HG03571 (cell line): ENCODE data around the gene PAOX.
"Not testable (repeated sequence)": the region's sequence is repeated elsewhere in the genome, so short reads cannot be mapped to it uniquely, and the experiment has no call there.

Experiments used
- ATAC-seq: cut with Tn5 transposase; IDR thresholded peaks from one replicate; pipeline ENCODE4 v1.9.1; 2021; ENCODE audit not compliant: unreplicated experiment

PAOX gene

DNA sequence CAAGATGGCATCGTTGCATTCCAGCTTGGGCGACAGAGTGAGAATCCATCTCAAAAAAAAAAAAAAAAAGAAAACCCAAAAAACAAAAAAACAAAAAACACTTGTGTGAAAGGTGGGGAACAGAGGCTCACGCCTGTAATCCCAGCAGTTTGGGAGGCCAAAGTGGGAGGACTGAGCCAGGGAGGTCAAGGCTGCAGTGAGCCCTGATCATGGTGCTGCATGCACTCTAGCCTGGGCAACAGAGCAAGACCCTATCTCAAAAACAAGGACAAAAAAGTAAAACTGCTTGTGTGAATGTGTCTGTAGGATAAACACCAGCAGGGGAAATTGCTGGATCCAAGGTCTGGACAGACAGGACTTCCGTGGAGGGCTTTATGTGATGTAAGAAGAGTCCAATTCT is 4.5 kb downstream of the PAOX start:
- ATAC-seq: no peak

DNA sequence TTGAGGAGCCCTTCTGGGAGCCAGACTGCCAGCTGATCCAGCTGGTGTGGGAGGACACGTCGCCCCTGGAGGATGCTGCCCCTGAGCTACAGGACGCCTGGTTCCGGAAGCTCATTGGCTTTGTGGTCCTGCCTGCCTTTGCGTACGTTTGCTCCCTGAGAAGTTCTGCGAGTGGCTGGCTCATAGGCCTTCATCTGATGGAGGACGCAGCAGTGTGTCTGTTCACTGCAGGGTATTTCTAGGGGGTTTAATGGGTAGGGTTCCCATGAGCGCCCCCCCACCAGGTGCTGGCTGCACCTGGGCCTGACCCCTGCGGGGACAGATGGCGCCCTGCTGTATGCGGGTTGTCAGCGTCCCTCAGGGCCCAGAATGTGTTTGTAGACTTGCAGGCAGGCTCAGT is 5.0 kb downstream of the PAOX start:
- no peak for ATAC-seq

DNA sequence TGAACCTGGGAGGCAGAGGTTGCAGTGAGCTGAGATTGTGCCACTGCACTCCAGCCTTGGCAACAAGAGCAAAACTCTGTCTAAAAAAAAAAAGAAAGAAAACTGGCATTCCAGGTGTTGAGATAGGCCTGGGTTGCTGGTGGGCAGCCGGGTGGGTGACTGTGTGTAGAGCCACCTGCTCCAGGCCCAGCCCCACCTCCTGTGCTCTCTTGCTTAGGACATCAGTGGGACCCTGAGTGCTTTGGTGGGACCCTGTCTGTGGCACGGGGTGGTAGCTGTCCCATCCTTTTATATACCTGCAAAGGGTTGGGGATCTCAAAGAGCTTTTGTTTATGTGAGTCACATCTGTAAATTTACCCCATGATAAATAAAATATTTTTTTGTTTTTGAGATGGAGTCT is 6.2 kb downstream of the PAOX start:
- ATAC-seq: no peak

DNA sequence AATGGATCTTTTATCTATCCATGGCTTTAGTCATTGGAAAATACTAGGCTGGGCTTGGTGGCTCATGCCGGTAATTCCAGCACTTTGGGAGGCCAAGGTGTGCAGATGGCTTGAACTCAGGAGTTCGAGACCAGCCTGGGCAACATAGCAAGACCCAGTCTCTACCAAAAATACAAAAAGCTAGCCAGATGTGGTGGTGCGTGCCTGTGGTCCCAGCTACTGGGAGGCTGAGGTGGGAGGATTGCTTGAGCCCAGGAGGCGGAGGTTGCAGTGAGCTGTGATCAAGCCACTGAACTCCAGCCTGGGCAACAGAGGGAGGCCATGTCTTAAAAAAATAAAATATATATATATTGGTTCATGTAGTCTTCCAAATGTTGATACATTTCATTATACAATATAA is 7.9 kb downstream of the PAOX start:
- ATAC-seq: not testable (repeated sequence)

DNA sequence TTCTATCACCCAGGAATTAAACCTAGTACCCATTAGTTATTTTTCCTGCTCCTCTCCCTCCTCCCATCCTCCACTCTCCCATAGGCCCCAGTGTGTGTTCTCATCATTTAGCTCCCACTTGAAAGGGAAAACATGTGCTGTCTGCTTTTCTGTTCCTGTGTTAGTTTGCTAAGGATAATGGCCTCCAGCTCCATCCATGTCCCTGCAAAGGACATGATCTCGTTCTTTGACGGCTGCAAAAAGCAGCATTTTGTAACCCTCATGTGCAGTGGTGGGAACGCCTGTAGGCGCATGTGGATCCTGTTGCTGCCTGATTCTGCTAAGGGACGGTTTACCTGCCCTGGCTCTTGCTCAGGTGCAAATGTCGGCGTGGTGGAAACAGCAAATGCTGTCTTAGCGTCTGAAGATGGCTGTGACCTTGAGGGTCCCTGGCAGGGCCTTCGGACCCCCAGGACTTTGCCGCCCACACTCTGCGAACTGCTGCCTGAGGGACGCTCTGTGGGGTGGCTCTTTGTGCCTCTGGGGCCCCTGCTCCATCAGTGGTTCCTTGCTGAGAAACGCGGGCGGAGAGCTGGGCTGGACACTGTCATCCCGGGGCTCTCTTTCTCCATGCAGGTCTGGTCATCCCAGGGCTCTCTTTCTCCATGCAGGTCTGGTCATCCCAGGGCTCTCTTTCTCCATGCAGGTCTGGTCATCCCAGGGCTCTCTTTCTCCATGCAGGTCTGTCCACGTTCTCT is 9.3 kb downstream of the PAOX start:
- ATAC-seq: peak; percentile 10

DNA sequence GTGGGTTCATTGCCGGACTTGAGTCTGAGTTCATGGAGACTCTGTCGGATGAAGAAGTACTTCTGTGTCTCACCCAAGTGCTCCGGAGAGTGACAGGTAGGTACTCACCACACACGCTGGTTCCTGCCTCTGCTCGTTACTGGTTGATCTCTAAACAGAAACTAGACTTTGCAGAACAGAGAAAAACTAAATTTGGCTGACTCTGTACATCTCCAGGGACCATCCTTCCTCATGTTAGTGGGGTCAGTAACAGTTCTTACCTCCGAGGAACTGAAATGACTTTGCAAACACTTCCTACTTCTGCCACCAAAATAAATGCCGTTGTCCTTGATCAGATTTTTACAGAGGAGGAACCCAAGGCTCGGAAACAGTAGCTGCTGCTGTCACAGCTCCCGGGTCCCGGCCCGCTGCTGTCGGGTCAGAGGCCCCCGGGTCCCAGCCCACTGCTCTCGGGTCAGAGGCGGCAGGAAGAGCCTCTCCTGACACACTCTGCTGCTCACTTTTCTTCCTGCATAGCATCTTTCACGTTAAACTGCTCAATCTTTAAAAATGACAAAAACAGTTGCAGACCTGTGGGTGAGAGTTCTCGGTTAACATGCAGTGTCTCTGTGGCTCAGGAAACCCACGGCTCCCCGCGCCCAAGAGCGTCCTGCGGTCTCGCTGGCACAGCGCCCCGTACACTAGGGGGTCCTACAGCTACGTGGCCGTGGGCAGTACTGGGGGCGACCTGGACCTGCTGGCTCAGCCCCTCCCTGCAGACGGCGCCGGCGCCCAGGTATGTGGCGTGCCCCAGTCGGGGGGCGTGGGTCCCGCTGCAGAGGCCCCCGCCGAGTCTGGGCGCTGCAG is 10.1 kb downstream of the PAOX start:
- peak; percentile 77 for ATAC-seq

DNA sequence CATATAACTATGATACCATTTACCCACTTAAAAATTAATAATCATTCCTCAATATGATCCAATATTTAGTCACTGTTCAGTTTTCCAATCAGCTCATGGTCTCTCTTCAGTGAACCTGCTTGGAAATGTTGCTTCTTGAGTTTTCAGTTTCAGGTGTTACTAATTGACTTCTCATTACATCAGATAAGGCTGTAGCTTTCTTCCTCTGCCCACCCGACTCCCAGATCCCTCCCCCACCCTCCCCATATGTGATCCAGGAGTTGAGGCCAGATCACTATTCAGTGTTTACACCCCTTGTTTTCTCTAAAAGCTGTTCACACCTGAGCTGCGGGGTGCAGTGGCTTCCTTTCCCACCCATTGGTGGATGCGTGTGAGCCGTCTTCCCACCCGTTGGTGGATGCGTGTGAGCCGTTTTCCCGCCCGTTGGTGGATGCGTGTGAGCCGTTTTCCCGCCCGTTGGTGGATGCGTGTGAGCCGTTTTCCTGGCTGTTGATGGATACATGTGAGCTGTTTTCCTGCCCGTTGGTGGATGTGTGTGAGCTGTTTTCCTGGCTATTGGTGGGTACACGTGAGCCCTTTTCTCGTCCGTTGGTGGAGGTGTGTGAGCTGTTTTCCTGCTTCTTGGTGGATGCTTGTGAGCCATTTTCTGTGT is 11.7 kb downstream of the PAOX start:
- no peak for ATAC-seq

DNA sequence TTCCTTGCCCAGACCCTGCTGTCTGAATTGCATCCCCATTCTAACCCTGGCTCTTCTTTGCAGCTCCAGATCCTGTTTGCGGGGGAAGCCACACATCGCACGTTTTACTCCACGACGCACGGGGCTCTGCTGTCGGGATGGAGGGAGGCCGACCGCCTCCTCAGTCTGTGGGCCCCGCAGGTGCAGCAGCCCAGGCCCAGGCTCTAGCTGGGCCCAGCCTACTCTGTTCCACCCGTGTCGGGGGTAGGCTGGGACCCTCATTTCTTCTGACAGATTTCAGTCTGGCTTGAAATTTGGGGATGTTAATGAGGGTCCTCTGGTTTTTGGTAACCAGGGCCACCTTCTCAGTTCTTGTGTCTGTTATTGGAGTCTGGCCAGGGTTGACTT is 12.2 kb downstream of the PAOX start:
- no peak for ATAC-seq

DNA sequence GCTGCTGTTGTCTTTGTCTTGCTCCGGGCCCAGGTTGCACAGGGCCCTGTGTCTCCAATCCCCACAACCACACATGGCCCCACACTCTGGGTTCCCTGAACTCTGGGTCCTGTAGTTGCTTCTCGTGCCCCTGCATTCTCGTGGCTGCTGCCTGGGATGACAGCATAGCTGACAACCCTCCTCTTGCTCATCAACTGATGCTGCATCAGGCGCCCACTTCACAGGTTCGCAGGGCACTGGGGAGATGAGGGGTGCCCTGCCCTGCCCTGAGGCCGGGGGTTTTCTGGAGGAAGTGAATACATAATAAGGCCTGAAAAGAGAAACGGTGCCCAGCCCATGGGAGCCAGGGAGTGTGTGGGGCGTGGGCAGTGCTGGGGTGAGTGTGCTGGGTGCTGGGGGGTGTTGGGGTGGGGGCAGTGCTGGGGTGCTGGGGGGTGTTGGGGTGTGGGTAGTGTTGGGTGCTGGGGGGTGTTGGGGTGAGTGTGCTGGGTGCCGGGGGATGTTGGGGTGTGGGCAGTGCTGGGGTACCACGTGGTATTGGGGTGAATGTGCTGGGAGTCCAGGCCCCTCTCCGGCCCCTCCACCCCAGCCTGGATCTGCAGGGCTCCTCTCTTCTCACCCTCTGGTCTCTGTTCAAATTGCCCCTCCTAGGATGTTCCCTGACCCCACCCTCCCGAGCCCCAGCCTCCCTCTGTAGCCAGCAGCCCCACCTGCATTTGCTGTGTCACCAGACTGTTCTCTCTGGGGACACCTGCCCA is 12.9 kb downstream of the PAOX start:
- no peak for ATAC-seq

DNA sequence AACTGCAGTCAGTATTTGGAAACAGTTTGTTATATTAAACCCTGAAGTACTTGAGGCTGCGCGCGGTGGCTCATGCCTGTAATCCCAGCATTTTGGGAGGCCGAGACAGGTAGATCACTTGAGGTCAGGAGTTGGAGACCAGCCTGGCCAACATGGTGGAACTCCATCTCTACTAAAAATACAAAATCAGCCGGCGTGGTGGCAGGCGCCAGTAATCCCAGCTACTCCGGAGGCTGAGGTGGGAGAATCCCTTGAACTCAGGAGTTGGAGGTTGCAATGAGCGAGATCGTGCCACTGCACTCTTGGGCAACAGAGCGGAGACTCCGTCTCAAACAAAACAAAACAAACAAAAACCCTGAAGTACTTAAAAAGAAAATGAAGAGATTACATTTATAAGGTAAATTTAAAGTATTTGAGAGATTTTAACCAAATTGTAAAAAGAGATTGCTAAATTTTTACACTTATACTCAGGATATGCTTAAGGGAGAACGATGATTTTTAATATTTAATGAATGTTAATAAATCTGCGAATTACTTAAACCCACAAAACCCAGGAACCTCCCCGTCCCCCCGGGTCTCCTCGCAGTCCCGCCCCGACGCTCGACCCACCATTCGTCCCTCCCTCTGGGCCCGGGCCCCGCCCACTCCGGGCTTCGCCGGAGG is 14.5 kb downstream of the PAOX start:
- no peak for ATAC-seq

DNA sequence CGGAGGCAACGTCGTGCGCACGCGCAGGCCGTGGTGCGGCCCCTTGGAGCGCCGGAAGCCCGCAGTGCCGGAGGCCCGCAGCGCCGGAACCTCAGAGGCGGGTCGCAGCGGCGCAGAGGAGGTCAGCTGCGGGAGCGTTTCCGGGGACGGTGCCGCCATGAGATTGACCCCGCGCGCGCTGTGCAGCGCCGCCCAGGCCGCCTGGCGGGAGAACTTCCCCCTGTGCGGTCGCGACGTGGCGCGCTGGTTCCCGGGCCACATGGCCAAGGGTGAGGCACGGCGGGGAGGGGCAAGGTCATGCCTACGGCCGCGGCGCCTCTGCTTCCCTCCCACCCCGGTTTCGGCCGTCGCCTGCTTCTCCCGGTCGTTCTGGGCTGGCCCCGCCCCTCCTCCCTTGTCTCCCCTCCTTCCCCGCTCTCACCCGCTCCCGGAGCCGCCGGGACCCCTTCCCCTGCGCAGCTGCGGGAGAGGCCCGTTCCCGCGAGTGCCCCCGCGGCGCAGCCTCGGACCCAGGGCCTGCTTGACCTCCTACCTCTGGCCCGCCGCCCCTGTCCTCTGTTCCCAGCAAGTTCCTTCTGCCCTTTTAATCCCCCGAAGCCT is 15.1 kb downstream of the PAOX start, which contains the start of gene MTG1:
Gene MTG1 (plus strand): TSS at position 94 of the 600 bp plus-strand sequence. CDS start 64 bp downstream, at position 158.
- ATAC-seq: peak; percentile 60

DNA sequence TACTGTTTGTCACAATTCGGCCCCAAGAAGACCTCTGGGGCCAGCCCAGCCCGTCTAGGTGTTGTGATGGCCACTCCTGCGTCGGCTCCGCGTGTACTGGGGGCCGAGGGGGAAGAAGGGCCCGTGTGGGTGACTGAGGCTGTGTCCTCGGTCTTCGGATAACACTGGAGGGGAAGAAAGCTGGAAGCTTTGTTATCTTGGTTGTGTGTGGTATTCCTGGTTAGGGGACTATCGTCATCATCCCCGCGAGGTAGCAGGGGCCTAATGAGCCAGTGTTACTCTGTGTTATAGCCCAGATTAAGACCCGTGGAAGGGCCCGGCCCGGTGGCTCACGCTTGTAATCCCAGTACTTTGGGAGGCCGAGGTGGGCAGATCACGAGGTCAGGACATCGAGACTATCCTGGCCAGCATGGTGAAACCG is 15.7 kb downstream of the PAOX start:
- no peak for ATAC-seq

DNA sequence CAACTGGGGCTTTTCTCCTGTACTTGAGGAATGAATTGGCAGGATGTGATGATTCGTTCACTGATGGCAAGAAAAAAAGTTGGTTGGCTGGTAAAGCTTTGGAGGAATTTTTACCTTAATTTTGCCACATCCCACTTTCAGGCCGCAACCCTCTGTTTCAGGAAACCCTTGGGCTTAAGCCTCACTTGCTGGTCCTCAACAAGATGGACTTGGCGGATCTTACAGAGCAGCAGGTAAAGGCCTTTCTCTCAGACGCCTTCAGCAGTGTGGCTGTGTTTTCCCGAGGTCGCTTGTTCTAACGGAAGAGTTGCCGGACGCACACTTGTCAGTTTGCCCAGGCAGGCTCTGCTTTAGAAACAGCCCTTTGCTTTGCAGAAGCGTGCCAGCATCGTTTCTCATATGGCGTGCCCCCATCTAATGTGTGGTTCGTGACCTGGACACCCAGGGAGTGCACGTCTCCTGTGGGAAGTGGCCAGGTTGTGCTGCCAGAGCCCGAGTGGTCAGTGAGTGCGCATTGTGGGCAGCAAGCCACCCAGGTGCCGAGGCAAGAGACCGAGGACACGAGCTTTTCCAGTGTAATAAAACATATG is 17.1 kb downstream of the PAOX start:
- no peak for ATAC-seq

DNA sequence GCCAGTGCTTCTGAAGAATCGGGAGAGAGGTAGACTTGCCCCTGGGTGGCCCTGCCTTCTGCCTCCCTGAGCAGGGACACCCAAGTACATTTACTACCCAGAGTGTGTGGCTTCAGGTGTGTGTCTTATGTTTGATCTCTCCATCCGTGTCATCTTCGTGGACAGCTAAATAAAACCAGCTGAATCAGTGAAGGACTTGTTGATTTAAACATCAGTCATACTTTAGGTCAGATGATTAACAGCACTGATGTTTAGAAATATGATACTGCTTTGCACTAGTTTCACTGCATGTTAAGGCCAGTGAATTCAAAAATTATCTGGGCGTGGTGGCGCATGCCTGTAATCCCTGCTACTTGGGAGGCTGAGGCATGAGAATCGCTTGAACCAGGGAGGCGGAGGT is 18.9 kb downstream of the PAOX start:
- ATAC-seq: no peak

DNA sequence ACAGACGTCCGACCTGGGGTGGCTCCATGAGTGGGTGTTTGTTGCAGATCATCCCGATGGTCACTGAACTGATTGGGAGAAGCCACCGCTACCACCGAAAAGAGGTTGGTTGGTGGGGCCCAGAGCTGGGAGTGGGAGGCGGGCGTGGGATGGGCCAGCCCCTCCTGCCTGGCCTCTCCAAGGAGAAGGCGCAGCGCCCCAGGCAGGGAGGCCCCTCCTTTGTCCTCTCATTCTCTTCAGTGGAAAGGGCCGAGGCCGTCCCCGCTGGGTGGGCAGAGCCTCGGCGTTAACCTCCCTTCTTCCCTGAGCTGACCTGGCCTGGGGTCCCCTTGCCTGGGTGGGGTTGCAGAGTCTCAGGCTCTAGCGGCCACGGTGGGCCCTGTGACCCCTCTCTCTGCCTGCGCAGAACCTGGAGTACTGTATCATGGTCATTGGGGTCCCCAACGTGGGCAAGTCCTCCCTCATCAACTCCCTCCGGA is 20.1 kb downstream of the PAOX start:
- ATAC-seq: no peak

DNA sequence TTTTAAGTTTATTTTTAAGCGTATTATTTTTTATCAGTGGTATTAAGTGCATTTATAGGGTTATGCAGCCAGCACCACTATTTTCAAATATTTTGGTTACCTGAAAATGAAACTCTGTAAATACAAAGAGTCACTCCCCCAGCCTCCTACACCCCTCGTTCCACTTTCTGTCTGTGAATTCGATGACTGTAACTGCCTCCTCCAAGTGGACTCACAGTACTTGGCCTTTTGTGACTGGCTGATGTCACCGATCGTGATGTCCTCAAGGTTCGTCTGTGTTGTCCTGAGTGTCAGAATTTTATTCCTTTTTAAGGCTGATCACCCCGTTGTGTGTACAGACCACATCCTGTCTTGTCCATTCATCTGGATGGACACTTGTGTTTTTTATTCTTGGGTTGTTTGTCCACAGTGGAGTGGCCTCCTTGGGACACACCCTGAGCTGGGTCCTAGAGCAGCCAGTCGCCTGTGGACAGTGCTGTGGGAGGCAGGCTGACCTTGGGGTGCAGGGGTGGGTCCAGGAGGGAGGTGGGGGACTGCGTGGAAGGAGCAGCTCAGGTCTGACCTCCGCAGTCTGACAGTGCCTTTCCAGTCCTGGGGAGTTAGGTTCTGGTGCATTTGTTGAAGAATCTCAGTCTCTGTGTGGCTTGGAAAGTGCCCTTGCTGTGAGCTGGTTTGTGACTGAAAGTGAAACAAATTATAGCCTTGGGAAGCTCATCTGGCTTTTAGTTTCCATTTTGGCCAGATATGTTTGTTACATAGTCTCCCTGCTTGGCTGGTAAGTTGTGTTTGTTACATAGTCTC is 21.8 kb downstream of the PAOX start:
- peak; percentile 59 for ATAC-seq

DNA sequence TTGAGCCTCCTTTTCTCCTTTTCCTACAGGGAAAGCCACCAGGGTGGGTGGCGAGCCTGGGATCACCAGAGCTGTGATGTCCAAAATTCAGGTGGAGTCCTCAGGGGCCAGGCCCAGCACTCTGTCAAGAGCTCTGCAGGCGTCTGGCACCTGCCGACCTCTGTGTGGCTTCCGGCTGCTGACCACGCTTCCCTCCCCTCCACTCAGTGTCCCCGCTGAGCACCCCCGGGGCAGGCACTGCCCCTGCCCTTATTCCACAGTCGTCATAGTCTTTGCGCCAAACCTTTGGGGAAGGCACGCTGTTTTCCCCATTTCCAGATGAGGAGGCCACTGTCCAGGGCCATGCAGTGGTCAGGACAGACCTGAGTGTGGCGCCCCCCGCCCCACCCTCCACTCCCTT is 22.4 kb downstream of the PAOX start:
- ATAC-seq: no peak

DNA sequence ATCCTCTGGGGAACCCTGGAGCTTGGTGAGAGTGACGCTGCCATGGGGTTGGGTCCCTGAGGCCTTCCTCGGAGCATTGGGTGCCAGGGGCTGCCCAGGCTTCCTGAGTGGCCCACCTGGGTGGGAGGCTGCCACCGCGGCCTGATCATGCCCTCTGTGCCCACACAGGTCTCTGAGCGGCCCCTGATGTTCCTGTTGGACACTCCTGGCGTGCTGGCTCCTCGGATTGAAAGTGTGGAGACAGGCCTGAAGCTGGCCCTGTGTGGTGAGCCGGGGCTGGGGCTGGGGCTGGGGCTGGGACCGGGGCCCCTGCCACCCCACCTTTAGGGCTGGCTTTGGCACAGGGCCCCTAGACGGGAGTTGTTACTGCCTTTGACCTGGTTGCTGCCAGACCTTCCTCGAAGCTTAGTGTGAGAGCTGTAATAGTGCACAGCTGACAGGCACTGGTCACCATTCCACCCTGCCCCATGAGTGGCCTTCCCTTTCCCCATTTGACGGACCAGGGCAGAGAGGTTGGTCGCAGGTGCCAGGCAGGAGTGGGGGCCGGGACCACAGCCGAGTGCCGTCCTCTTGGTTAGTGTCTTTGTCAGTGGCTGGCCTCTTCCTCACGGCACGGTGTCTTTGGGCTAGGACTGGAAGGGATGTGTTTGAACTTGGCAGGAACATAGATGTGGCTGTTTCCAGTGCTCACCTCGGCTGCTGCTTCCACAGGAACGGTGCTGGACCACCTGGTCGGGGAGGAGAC is 23.1 kb downstream of the PAOX start:
- no peak for ATAC-seq
